H1 (cell line): ENCODE measurements around the gene FKBP1A. TPM values are rescaled to one million over a fixed set of nuclear protein-coding genes. Genes with fewer than 3 reads are reported as not detected.

ENCODE experiments used
- ATF3 ChIP-seq: IDR thresholded peaks from 2 replicates; pipeline ENCODE4 v1.6.1; 2011; ENCODE audit warnings: low read depth, mild to moderate bottlenecking, low read length; ENCODE audit not compliant: insufficient read depth
- CHD7 ChIP-seq: fragments of 300-600 bp; sonication (generic); IDR thresholded peaks from 2 replicates; pipeline ENCODE4 v1.7.1; 2012; ENCODE audit warnings: low read length, moderate library complexity, mild to moderate bottlenecking, inconsistent platforms; ENCODE audit not compliant: insufficient replicate concordance
- EP300 ChIP-seq, 2 experiments: IDR thresholded peaks; 1 replicate in 1 of 2; 2 replicates in 1 of 2; pipeline ENCODE4 v1.6.1; 2011 to 2012; ENCODE audit warnings: low read depth in 2 of 2, low read length in 2 of 2, mild to moderate bottlenecking in 2 of 2, borderline replicate concordance in 1 of 2, inconsistent platforms in 1 of 2, moderate library complexity in 1 of 2
- EZH2 ChIP-seq: fragments of 200-600 bp; sonication (generic); IDR thresholded peaks from 2 replicates; pipeline ENCODE4 v1.7.1; 2012; ENCODE audit warnings: low read depth, mild to moderate bottlenecking, moderate library complexity, low read length, inconsistent platforms; ENCODE audit not compliant: severe bottlenecking
- MAX ChIP-seq: IDR thresholded peaks from 2 replicates; pipeline ENCODE4 v1.6.1; 2012; ENCODE audit warnings: inconsistent platforms
- RAD21 ChIP-seq, 2 experiments: IDR thresholded peaks in 1 of 2; conservative IDR thresholded peaks in 1 of 2; 2 replicates each; pipeline ENCODE4 v1.6.1; 2011; ENCODE audit warnings: low read depth in 2 of 2, low read length in 2 of 2, improper control_type of control experiment in 1 of 2, inconsistent platforms in 1 of 2, mild to moderate bottlenecking in 1 of 2, moderate library complexity in 1 of 2
- TEAD4 ChIP-seq: IDR thresholded peaks from 2 replicates; pipeline ENCODE4 v1.6.1; 2012; ENCODE audit warnings: low read depth, low read length, inconsistent platforms, mixed read lengths
- ZNF274 ChIP-seq: IDR thresholded peaks from 2 replicates; pipeline ENCODE4 v1.7.0; 2012; ENCODE audit warnings: low read length, borderline replicate concordance; ENCODE audit errors: extremely low read depth
- polyA plus RNA-seq, 7 experiments: library from polyadenylated mRNA; depleted of rRNA in 3 of 7; stranded (reverse) in 5 of 7; unstranded in 2 of 7; fragments of >200 nt in 5 of 7; fragments of 200-250 nt in 2 of 7; gene quantifications; 1 replicate in 5 of 7; 2 replicates in 1 of 7; 4 replicates in 1 of 7; pipeline versions ENCODE4 v1.2.1 to v1.2.3, GENCODE V29; 2011 to 2013; ENCODE audit warnings: missing spikeins in 2 of 7, mixed read lengths in 2 of 7
- total RNA-seq: library from RNA; stranded (reverse); fragmentation: NEBNext Ultra II Directional; extraction: Animal tissue kit (Norgen Biotek cat#: 25700); gene quantifications from 2 replicates; pipeline ENCODE4 v1.2.1, GENCODE V29; 2021

Gene FKBP1A
- total and polyA plus RNA-seq, 2 of the 8 experiments (the other 6 are each of a cell fraction or from before 2014, with no cell fraction given) = 250 to 685 TPM

- TF ChIP-seq CHD7 (no peak), TEAD4 (no peak), ZNF274 (no peak), MAX (no peak), RAD21 (IDR thresholded peaks at IDR 0.05 in 1 of 2, conservative IDR thresholded peaks at IDR 0.05 in 1 of 2; ENCODE audit: low read depth in 2 of 2, low read length in 2 of 2) (no peak), EP300 (IDR thresholded peaks at IDR 0.05; ENCODE audit: borderline replicate concordance in 1 of 2, low read depth in 2 of 2, low read length in 2 of 2) (no peak), ATF3 (no peak), EZH2 (no peak)
Measured at GRCh38 chr20:1363522-1363921, 29.3 kb downstream of the FKBP1A start (continued).
